ENCODE measurements around the gene FAM204A.

- TF ChIP-seq TOX (CRISPR knock-in tag; IDR thresholded peaks at IDR 0.05; ENCODE audit: borderline replicate concordance) = no peak
- no peak for TF ChIP-seq CSRNP3 (CRISPR knock-in tag; IDR thresholded peaks at IDR 0.05)
Observed at GRCh38 chr10:118266098-118266748, 75.9 kb downstream of the FAM204A start.
